Thoracic aorta (tissue), 2 donors: ENCODE data around the gene MEGF9. TPM values are rescaled to one million over a fixed set of nuclear protein-coding genes. Genes with fewer than 3 reads are reported as not detected.
A peak's percentile ranks its signal among the peaks of the same experiment; 100 is the strongest.

Experiments used
- ATAC-seq: fragments of 150-250 bp; one replicate; pipeline ENCODE4 v1.8.0; 2017; ENCODE audit warnings: low read depth; ENCODE audit not compliant: insufficient number of reproducible peaks, low FRiP score
- DNase-seq: peaks from one replicate; pipeline ENCODE4 v3.0.0-alpha.2; 2020; ENCODE audit warnings: low spot score
- H3K27ac ChIP-seq, 2 donors: fragments of 200-600 bp; sonication (generic); 1 replicate in 1 of 2; 2 replicates in 1 of 2; pipeline ENCODE4 v1.5.1; 2016; ENCODE audit warnings: mild to moderate bottlenecking in 2 of 2, moderate library complexity in 2 of 2
- H3K27me3 ChIP-seq: fragments of 200-600 bp; sonication (generic); replicated peaks from 2 replicates; pipeline ENCODE4 v1.6.0; 2016; ENCODE audit warnings: mild to moderate bottlenecking; ENCODE audit not compliant: insufficient read depth
- H3K36me3 ChIP-seq: fragments of 200-600 bp; sonication (generic); one replicate; pipeline ENCODE4 v1.5.1; 2016
- H3K4me1 ChIP-seq, 2 donors: fragments of 200-600 bp; sonication (generic); 1 replicate in 1 of 2; 2 replicates in 1 of 2; pipeline versions ENCODE4 v1.5.1 to v1.6.0; 2016; ENCODE audit warnings: low read depth in 2 of 2, mild to moderate bottlenecking in 1 of 2; ENCODE audit not compliant: control insufficient read depth in 1 of 2
- H3K4me3 ChIP-seq: fragments of 200-600 bp; sonication (generic); 2 replicates; pipeline ENCODE4 v1.5.1; 2016; ENCODE audit warnings: mild to moderate bottlenecking
- H3K9me3 ChIP-seq: fragments of 200-600 bp; sonication (generic); 2 replicates; pipeline ENCODE4 v1.5.1; 2016
- CTCF ChIP-seq: fragments of 200-600 bp; sonication (generic); IDR thresholded peaks from one replicate; pipeline ENCODE4 v1.5.1; 2019; ENCODE audit warnings: antibody characterized with exemption
- total RNA-seq, 2 donors: library from RNA; depleted of rRNA; stranded (reverse); fragments of >200 nt; gene quantifications; one replicate each; pipeline versions ENCODE4 v1.1.0 to v1.2.3, GENCODE V29; 2016

MEGF9 gene
- total RNA-seq, 2 donors from 2014 or later: 19.2 to 27.3 TPM

- ATAC-seq (no peak), DNase-seq (no peak)
- Histone ChIP-seq H3K9me3 (no peaks in the 10 kb centered on the region), H3K4me1 (peaks cover 0 to 13% of the 10 kb centered on the region in 2 donors), H3K4me3 (no peak overlapping the region), H3K27ac (no peak overlapping the region), H3K27me3 (no peaks in the 10 kb centered on the region), H3K36me3 (no peaks in the 10 kb centered on the region)
- no peak for TF ChIP-seq CTCF
Measured at GRCh38 chr9:120626512-120626911, 87.8 kb downstream of the MEGF9 start.

DNA sequence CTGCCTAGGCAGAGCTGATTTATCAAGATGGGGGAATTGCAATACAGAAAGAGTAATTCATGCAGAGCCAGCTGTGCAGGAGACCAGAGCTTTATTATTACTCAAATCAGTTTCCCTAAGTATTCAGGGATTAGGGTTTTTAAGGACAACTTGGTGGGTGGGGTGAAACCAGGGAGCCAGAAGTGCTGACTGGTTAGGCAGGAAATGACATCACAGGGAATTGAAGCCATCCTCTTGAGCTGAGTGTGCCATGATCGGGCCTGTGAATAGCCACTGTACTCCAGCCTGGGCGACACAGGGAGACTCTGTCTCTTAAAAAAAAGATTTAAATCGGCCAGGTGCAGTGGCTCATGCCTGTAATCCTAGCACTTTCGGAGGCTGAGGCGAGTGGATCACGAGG, 89.0 kb downstream of the MEGF9 start:
- no peak overlapping the region for H3K4me3 ChIP-seq

GRCh38 chr9:120622790-120623189, 91.5 kb downstream of the MEGF9 start:
- H3K4me1 ChIP-seq: peaks cover 0 to 13% of the 10 kb centered on the region in 2 donors

More for the DNA sequence above, 89.0 kb downstream of the MEGF9 start:
- Histone ChIP-seq H3K27me3 (no peaks in the 10 kb centered on the region), H3K9me3 (no peaks in the 10 kb centered on the region), H3K27ac (no peak overlapping the region), H3K36me3 (no peaks in the 10 kb centered on the region), H3K4me1 (peaks cover 0 to 13% of the 10 kb centered on the region in 2 donors)
- TF ChIP-seq CTCF: no peak
- ATAC-seq: no peak
- DNase-seq: no peak

DNA sequence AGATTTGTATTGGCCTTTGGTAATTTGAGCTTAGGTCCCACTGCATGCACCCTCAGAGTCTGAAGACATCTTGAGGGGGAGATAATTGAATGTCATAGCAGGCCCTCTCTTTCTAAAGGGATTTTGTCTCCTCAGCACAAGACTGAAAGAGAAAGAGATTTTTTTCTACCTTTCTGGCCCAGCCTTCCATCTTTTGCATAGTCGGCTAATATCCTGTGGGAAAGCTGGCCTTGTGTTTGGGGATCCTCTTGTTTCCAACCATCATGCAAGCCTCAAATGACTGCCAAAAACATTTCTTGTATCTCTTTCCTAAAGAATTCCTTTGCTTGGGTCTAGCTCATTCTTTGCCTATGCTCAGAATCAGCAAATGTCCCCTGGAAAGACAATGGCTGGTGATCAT, 92.3 kb downstream of the MEGF9 start:
- Histone ChIP-seq H3K4me1 (peaks cover 0 to 9% of the 10 kb centered on the region in 2 donors), H3K27ac (no peak overlapping the region), H3K36me3 (no peaks in the 10 kb centered on the region), H3K9me3 (no peaks in the 10 kb centered on the region), H3K4me3 (no peak overlapping the region), H3K27me3 (no peaks in the 10 kb centered on the region)
- DNase-seq (no peak), ATAC-seq (no peak)
- TF ChIP-seq CTCF: no peak

More at GRCh38 chr9:120622790-120623189, 91.5 kb downstream of the MEGF9 start:
- Histone ChIP-seq H3K4me3 (no peak overlapping the region), H3K9me3 (no peaks in the 10 kb centered on the region), H3K36me3 (no peaks in the 10 kb centered on the region), H3K27me3 (no peaks in the 10 kb centered on the region), H3K27ac (no peak overlapping the region)
- no peak for TF ChIP-seq CTCF
- ATAC-seq (no peak), DNase-seq (no peak)

DNA sequence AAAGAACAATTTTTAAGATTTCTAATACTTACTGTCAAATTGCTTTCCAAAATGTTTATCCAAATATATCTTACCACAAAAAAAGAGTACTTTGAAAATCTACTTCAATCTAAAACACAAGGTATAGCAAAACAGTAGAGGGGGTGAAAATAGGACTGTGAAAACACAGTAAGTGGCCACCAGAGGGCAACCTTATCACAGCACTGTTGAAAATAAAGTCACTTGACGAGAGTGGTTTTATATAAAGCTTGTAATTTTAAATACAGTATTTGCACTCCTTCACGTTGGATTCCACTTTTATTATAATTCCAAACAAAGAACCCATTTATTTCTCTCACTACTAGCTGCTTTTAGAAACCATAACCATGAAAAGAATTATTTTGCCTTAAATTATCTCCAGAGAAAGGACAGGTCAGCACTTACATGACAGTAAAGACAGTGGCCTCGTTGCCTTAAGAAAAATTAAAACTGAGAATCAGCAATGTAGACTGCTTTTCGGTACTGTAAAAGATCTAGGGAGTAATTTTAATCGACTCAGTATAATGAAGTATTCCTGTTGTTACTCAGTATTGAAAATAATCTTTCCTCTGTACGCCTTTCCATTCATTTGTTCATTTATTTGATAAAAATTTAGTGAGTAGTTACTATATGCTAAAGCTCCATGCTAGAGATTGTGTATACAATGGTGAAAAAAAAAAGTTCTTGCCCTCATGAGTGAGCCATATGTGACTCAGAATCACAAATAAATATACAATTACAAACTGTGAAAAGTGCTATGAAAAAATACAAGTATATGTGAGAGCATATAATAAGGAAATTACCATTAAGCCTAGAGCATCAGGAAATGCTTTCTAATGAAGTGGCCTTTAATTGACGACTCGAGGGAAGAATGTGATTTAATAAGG, 94.3 kb downstream of the MEGF9 start:
- TF ChIP-seq CTCF: peak; percentile 84
- DNase-seq (peak; percentile 8), ATAC-seq (no peak)
- peaks cover 0 to 5% of the 10 kb centered on the region in 2 donors for H3K4me1 ChIP-seq
- H3K27me3 ChIP-seq: no peaks in the 10 kb centered on the region
- no peaks in the 10 kb centered on the region for H3K36me3 ChIP-seq
- H3K9me3 ChIP-seq: no peaks in the 10 kb centered on the region
- no peak overlapping the region for H3K4me3 ChIP-seq
- H3K27ac ChIP-seq: no peak overlapping the region
